Esophagus muscularis mucosa (tissue), 4 donors: Measurements from ENCODE around the gene AMOT.

Experiments used
- CTCF ChIP-seq, 3 experiments: fragments of 200-600 bp in 2 of 3; fragments of 450-650 bp in 1 of 3; sonication (generic) in 2 of 3; IDR thresholded peaks; one replicate each; pipeline ENCODE4 v1.5.1; 2017 to 2019; ENCODE audit warnings: antibody characterized with exemption in 3 of 3, mild to moderate bottlenecking in 2 of 3, moderate library complexity in 1 of 3
- EP300 ChIP-seq: sonication (generic); formaldehyde crosslinking; IDR thresholded peaks from one replicate; pipeline ENCODE4 v1.6.1; 2017; ENCODE audit warnings: antibody characterized with exemption
- POLR2A ChIP-seq: fragments of 450-650 bp; IDR thresholded peaks from one replicate; pipeline ENCODE4 v1.6.1; 2017; ENCODE audit warnings: antibody characterized with exemption, moderate library complexity, mild to moderate bottlenecking, low read depth
- POLR2AphosphoS5 ChIP-seq, 2 donors: sonication (generic); formaldehyde crosslinking; IDR thresholded peaks; one replicate each; pipeline ENCODE4 v1.6.1; 2017; ENCODE audit warnings: antibody characterized with exemption in 2 of 2

- TF ChIP-seq CTCF (IDR thresholded peaks at IDR 0.05): no peak
- TF ChIP-seq POLR2AphosphoS5 (IDR thresholded peaks at IDR 0.05): no peak
- no peak for TF ChIP-seq POLR2A
- TF ChIP-seq EP300: no peak
These were observed 66.5 kb downstream of the AMOT start for GRCh38 chrX:112774142-112774541.
